ENCODE results near the gene CCDC30.

The CCDC30 gene

GRCh38 chr1:42418516-42418915 is 44.6 kb upstream of the CCDC30 start:
- H3K4me3 ChIP-seq (ENCODE audit: low read length, poor library complexity, severe bottlenecking): no peak overlapping the region
- H3K4me2 ChIP-seq (ENCODE audit: low read depth, low read length, poor library complexity, severe bottlenecking): no peak overlapping the region
- no peaks in the 10 kb centered on the region for H3K27me3 ChIP-seq (ENCODE audit: insufficient read depth, low read length, poor library complexity, severe bottlenecking)
- H3K9me2 ChIP-seq (replicated peaks; ENCODE audit: low read depth, low read length): no peaks in the 10 kb centered on the region
- no peaks in the 10 kb centered on the region for H4K20me1 ChIP-seq (ENCODE audit: insufficient read depth, low read length, poor library complexity, severe bottlenecking)
- no peaks in the 10 kb centered on the region for H3K79me2 ChIP-seq (ENCODE audit: insufficient read depth, low read length)
- H3K9ac ChIP-seq (ENCODE audit: low read depth, low read length, poor library complexity, severe bottlenecking): no peak overlapping the region
- H3K36me3 ChIP-seq (ENCODE audit: insufficient read depth, low read length): no peaks in the 10 kb centered on the region
- H3K9me3 ChIP-seq (ENCODE audit: insufficient read depth, low read depth, low read length): no peaks in the 10 kb centered on the region
- no peaks in the 10 kb centered on the region for H3K4me1 ChIP-seq (ENCODE audit: insufficient read depth, low read length, poor library complexity, severe bottlenecking)
- no peaks in the 10 kb centered on the region for H3F3A ChIP-seq (ENCODE audit: low read depth)
- TF ChIP-seq CTCF (conservative IDR thresholded peaks at IDR 0.05; ENCODE audit: low read length): no peak
- TF ChIP-seq EZH2phosphoT487 (IDR thresholded peaks at IDR 0.05; ENCODE audit: borderline replicate concordance): no peak
- no peak overlapping the region for H2AFZ ChIP-seq (ENCODE audit: low read length)

- Histone ChIP-seq H3K9ac (ENCODE audit: low read depth, low read length, poor library complexity, severe bottlenecking) (no peak overlapping the region), H3K4me3 (ENCODE audit: low read length, poor library complexity, severe bottlenecking) (no peak overlapping the region), H2AFZ (ENCODE audit: low read length) (no peak overlapping the region), H3K36me3 (ENCODE audit: insufficient read depth, low read length) (no peaks in the 10 kb centered on the region), H3K4me1 (ENCODE audit: insufficient read depth, low read length, poor library complexity, severe bottlenecking) (no peaks in the 10 kb centered on the region), H3K27me3 (ENCODE audit: insufficient read depth, low read length, poor library complexity, severe bottlenecking) (no peaks in the 10 kb centered on the region), H4K20me1 (ENCODE audit: insufficient read depth, low read length, poor library complexity, severe bottlenecking) (no peaks in the 10 kb centered on the region), H3K9me3 (ENCODE audit: insufficient read depth, low read depth, low read length) (no peaks in the 10 kb centered on the region), H3F3A (ENCODE audit: low read depth) (no peaks in the 10 kb centered on the region), H3K9me2 (replicated peaks; ENCODE audit: low read depth, low read length) (no peaks in the 10 kb centered on the region), H3K4me2 (ENCODE audit: low read depth, low read length, poor library complexity, severe bottlenecking) (no peak overlapping the region), H3K79me2 (ENCODE audit: insufficient read depth, low read length) (no peaks in the 10 kb centered on the region)
- TF ChIP-seq CTCF (conservative IDR thresholded peaks at IDR 0.05; ENCODE audit: low read length) (no peak), EZH2phosphoT487 (IDR thresholded peaks at IDR 0.05; ENCODE audit: borderline replicate concordance) (no peak)
These were observed 43.8 kb upstream of the CCDC30 start for GRCh38 chr1:42419126-42419821.

GRCh38 chr1:42420121-42420520 is 43.0 kb upstream of the CCDC30 start:
- no peaks in the 10 kb centered on the region for H3K9me3 ChIP-seq (ENCODE audit: insufficient read depth, low read depth, low read length)

More at GRCh38 chr1:42420121-42420520, 43.0 kb upstream of the CCDC30 start:
- no peaks in the 10 kb centered on the region for H3F3A ChIP-seq (ENCODE audit: low read depth)
- H3K4me2 ChIP-seq (ENCODE audit: low read depth, low read length, poor library complexity, severe bottlenecking): no peak overlapping the region
- TF ChIP-seq EZH2phosphoT487 (IDR thresholded peaks at IDR 0.05; ENCODE audit: borderline replicate concordance) (no peak), CTCF (conservative IDR thresholded peaks at IDR 0.05; ENCODE audit: low read length) (no peak)
- no peaks in the 10 kb centered on the region for H3K4me1 ChIP-seq (ENCODE audit: insufficient read depth, low read length, poor library complexity, severe bottlenecking)
- H4K20me1 ChIP-seq (ENCODE audit: insufficient read depth, low read length, poor library complexity, severe bottlenecking): no peaks in the 10 kb centered on the region
- no peaks in the 10 kb centered on the region for H3K9me2 ChIP-seq (replicated peaks; ENCODE audit: low read depth, low read length)
- no peak overlapping the region for H2AFZ ChIP-seq (ENCODE audit: low read length)
- H3K36me3 ChIP-seq (ENCODE audit: insufficient read depth, low read length): no peaks in the 10 kb centered on the region
- no peak overlapping the region for H3K4me3 ChIP-seq (ENCODE audit: low read length, poor library complexity, severe bottlenecking)
- H3K79me2 ChIP-seq (ENCODE audit: insufficient read depth, low read length): no peaks in the 10 kb centered on the region
- H3K9ac ChIP-seq (ENCODE audit: low read depth, low read length, poor library complexity, severe bottlenecking): no peak overlapping the region
- H3K27me3 ChIP-seq (ENCODE audit: insufficient read depth, low read length, poor library complexity, severe bottlenecking): no peaks in the 10 kb centered on the region
